ENCODE results near the gene HAAO.
A peak's percentile ranks its signal among the peaks of the same experiment; 100 is the strongest.

The HAAO gene

GRCh38 chr2:42815726-42816125, 23.3 kb upstream of the HAAO start:
- Histone ChIP-seq H3K9ac (no peak overlapping the region), H3K27me3 (no peaks in the 10 kb centered on the region), H3K4me3 (no peak overlapping the region), H3K9me3 (peaks cover 33% of the 10 kb centered on the region), H3K4me2 (no peak overlapping the region), H3K36me3 (no peaks in the 10 kb centered on the region), H4K20me1 (no peaks in the 10 kb centered on the region), H3K4me1 (peaks cover 13% of the 10 kb centered on the region), H3K27ac (no peak overlapping the region)
- TF ChIP-seq Cebpa-rat (IDR thresholded peaks at IDR 0.05) = no peak

GRCh38 chr2:42813763-42814162, 21.4 kb upstream of the HAAO start:
- TF ChIP-seq Cebpa-rat (IDR thresholded peaks at IDR 0.05) = no peak
- no peak overlapping the region for H3K27ac ChIP-seq
- no peak overlapping the region for H3K4me3 ChIP-seq
- H3K9ac ChIP-seq = no peak overlapping the region
- no peaks in the 10 kb centered on the region for H3K36me3 ChIP-seq
- no peaks in the 10 kb centered on the region for H4K20me1 ChIP-seq
- H3K4me1 ChIP-seq = peaks cover 23% of the 10 kb centered on the region
- peaks cover 26% of the 10 kb centered on the region for H3K9me3 ChIP-seq
- no peaks in the 10 kb centered on the region for H3K27me3 ChIP-seq
- no peak overlapping the region for H3K4me2 ChIP-seq

GRCh38 chr2:42812899-42813479, 20.6 kb upstream of the HAAO start:
- no peaks in the 10 kb centered on the region for H3K36me3 ChIP-seq
- H4K20me1 ChIP-seq = no peaks in the 10 kb centered on the region
- no peak overlapping the region for H3K27ac ChIP-seq
- H3K27me3 ChIP-seq = no peaks in the 10 kb centered on the region
- no peak overlapping the region for H3K4me2 ChIP-seq
- H3K4me1 ChIP-seq = peaks cover 23% of the 10 kb centered on the region
- H3K9ac ChIP-seq = no peak overlapping the region
- no peak overlapping the region for H3K4me3 ChIP-seq
- TF ChIP-seq Cebpa-rat (IDR thresholded peaks at IDR 0.05) = no peak
- H3K9me3 ChIP-seq = peaks cover 18% of the 10 kb centered on the region

- H3K27me3 ChIP-seq = no peaks in the 10 kb centered on the region
- peak overlapping the region; percentile 93 for H3K9ac ChIP-seq
- H3K36me3 ChIP-seq = no peaks in the 10 kb centered on the region
- H3K4me2 ChIP-seq = peak overlapping the region; percentile 84
- peak overlapping the region; percentile 97 for H3K27ac ChIP-seq
- peaks cover 23% of the 10 kb centered on the region for H3K4me1 ChIP-seq
- H3K4me3 ChIP-seq = peak overlapping the region; percentile 68
- H3K9me3 ChIP-seq = peaks cover 16% of the 10 kb centered on the region
- TF ChIP-seq Cebpa-rat (IDR thresholded peaks at IDR 0.05) = no peak
- H4K20me1 ChIP-seq = no peaks in the 10 kb centered on the region
Observed at GRCh38 chr2:42810971-42811811, 18.8 kb upstream of the HAAO start.

- Histone ChIP-seq H3K36me3 (no peaks in the 10 kb centered on the region), H3K27ac (peak overlapping the region; percentile 97), H3K4me1 (peaks cover 23% of the 10 kb centered on the region), H3K9ac (peak overlapping the region; percentile 93), H4K20me1 (no peaks in the 10 kb centered on the region), H3K9me3 (peaks cover 16% of the 10 kb centered on the region), H3K4me2 (peak overlapping the region; percentile 84), H3K27me3 (no peaks in the 10 kb centered on the region), H3K4me3 (peak overlapping the region; percentile 68)
- peak; percentile 89 for TF ChIP-seq Cebpa-rat (IDR thresholded peaks at IDR 0.05)
Observed at GRCh38 chr2:42810121-42810970, 18.0 kb upstream of the HAAO start.

GRCh38 chr2:42809819-42810120, 17.4 kb upstream of the HAAO start:
- no peak for TF ChIP-seq Cebpa-rat (IDR thresholded peaks at IDR 0.05)
- H3K4me2 ChIP-seq = peak overlapping the region; percentile 84
- peaks cover 14% of the 10 kb centered on the region for H3K9me3 ChIP-seq
- H3K4me3 ChIP-seq = peak overlapping the region; percentile 68
- no peaks in the 10 kb centered on the region for H3K27me3 ChIP-seq
- peak overlapping the region; percentile 93 for H3K9ac ChIP-seq
- peak overlapping the region; percentile 97 for H3K27ac ChIP-seq
- peaks cover 23% of the 10 kb centered on the region for H3K4me1 ChIP-seq
- no peaks in the 10 kb centered on the region for H3K36me3 ChIP-seq
- H4K20me1 ChIP-seq = no peaks in the 10 kb centered on the region

GRCh38 chr2:42809131-42809818, 16.9 kb upstream of the HAAO start:
- no peak for TF ChIP-seq Cebpa-rat (IDR thresholded peaks at IDR 0.05)
- peaks cover 23% of the 10 kb centered on the region for H3K4me1 ChIP-seq
- peak overlapping the region; percentile 97 for H3K27ac ChIP-seq

GRCh38 chr2:42808301-42808700, 15.9 kb upstream of the HAAO start:
- H4K20me1 ChIP-seq = no peaks in the 10 kb centered on the region
- H3K9me3 ChIP-seq = no peaks in the 10 kb centered on the region
- H3K4me3 ChIP-seq = no peak overlapping the region
- H3K36me3 ChIP-seq = no peaks in the 10 kb centered on the region
- no peak overlapping the region for H3K27ac ChIP-seq
- no peak overlapping the region for H3K9ac ChIP-seq
- H3K27me3 ChIP-seq = no peaks in the 10 kb centered on the region
- no peak for TF ChIP-seq Cebpa-rat (IDR thresholded peaks at IDR 0.05)
- no peak overlapping the region for H3K4me2 ChIP-seq
- H3K4me1 ChIP-seq = peaks cover 23% of the 10 kb centered on the region

More at GRCh38 chr2:42809131-42809818, 16.9 kb upstream of the HAAO start:
- Histone ChIP-seq H3K36me3 (no peaks in the 10 kb centered on the region), H3K27me3 (no peaks in the 10 kb centered on the region), H3K4me3 (peak overlapping the region; percentile 68), H3K4me2 (peak overlapping the region; percentile 84), H3K9me3 (peaks cover 9% of the 10 kb centered on the region), H4K20me1 (no peaks in the 10 kb centered on the region), H3K9ac (peak overlapping the region; percentile 93)

GRCh38 chr2:42806786-42807185, 14.4 kb upstream of the HAAO start:
- H3K4me3 ChIP-seq = no peak overlapping the region
- H3K4me2 ChIP-seq = no peak overlapping the region
- H3K9ac ChIP-seq = no peak overlapping the region
- no peaks in the 10 kb centered on the region for H3K9me3 ChIP-seq
- H3K27me3 ChIP-seq = no peaks in the 10 kb centered on the region
- peaks cover 20% of the 10 kb centered on the region for H3K4me1 ChIP-seq
- no peak overlapping the region for H3K27ac ChIP-seq
- H3K36me3 ChIP-seq = no peaks in the 10 kb centered on the region
- no peaks in the 10 kb centered on the region for H4K20me1 ChIP-seq
- no peak for TF ChIP-seq Cebpa-rat (IDR thresholded peaks at IDR 0.05)

Measured in BLaER1 (cell line).